Stimulated activated CD4-positive, alpha-beta T cell treated with anti-CD3 and anti-CD28 coated beads, Interleukin-2, amount 100 ng/mL, for 48 hours (primary cell): Measurements from ENCODE around the gene TRAF6.

Experiments
- DNase-seq, 2 donors: peaks; one replicate each; pipeline ENCODE4 v3.0.0-alpha.2; 2020

The TRAF6 gene

GRCh38 chr11:36456156-36456555 lies 53.9 kb downstream of the TRAF6 start:
- DNase-seq = no peak

GRCh38 chr11:36455658-36456111 lies 54.4 kb downstream of the TRAF6 start:
- no peak for DNase-seq

GRCh38 chr11:36454941-36455631 lies 55.0 kb downstream of the TRAF6 start:
- DNase-seq = no peak

GRCh38 chr11:36454551-36454940 lies 55.5 kb downstream of the TRAF6 start:
- no peak for DNase-seq

- DNase-seq = no peak
Observed at GRCh38 chr11:36453678-36454077, 56.4 kb downstream of the TRAF6 start.

- DNase-seq = no peak
Observed at GRCh38 chr11:36452961-36453360, 57.1 kb downstream of the TRAF6 start.

GRCh38 chr11:36452236-36452940 lies 57.7 kb downstream of the TRAF6 start:
- DNase-seq = no peak

- no peak for DNase-seq
Observed at GRCh38 chr11:36451681-36452080, 58.4 kb downstream of the TRAF6 start.

GRCh38 chr11:36451045-36451444 lies 59.0 kb downstream of the TRAF6 start:
- DNase-seq = no peak

GRCh38 chr11:36450110-36450572 lies 59.9 kb downstream of the TRAF6 start:
- no peak for DNase-seq

GRCh38 chr11:36449561-36450096 lies 60.4 kb downstream of the TRAF6 start:
- no peak for DNase-seq

GRCh38 chr11:36447947-36448346 lies 62.1 kb downstream of the TRAF6 start:
- no peak for DNase-seq

GRCh38 chr11:36447514-36447913 lies 62.6 kb downstream of the TRAF6 start:
- no peak for DNase-seq

- DNase-seq = no peak
Observed at GRCh38 chr11:36446135-36446534, 63.9 kb downstream of the TRAF6 start.

GRCh38 chr11:36443661-36444060 lies 66.4 kb downstream of the TRAF6 start:
- no peak for DNase-seq

GRCh38 chr11:36441610-36442208 lies 68.4 kb downstream of the TRAF6 start:
- DNase-seq = no peak

GRCh38 chr11:36438126-36438525 lies 71.9 kb downstream of the TRAF6 start:
- DNase-seq = no peak

GRCh38 chr11:36437413-36437812 lies 72.7 kb downstream of the TRAF6 start:
- no peak for DNase-seq
